Epithelial cell of prostate (primary cell): ENCODE results near the gene HILPDA.
"Not testable (repeated sequence)": the region's sequence is repeated elsewhere in the genome, so short reads cannot be mapped to it uniquely, and the experiment has no call there.

Source experiments
- DNase-seq: peaks from one replicate; pipeline ENCODE4 v3.0.0-alpha.2; 2011; ENCODE audit warnings: low read depth, low spot score
- H3K27ac ChIP-seq: fragments of 450-650 bp; 2 replicates; pipeline ENCODE4 v1.5.1; 2017; ENCODE audit warnings: mild to moderate bottlenecking

The HILPDA gene

GRCh38 chr7:128430207-128430606 is 25.5 kb upstream of the HILPDA start:
- H3K27ac ChIP-seq: no peak overlapping the region
- DNase-seq: no peak

- no peak for DNase-seq
These were observed 24.5 kb upstream of the HILPDA start for GRCh38 chr7:128431221-128431620.

GRCh38 chr7:128431754-128432153 is 23.9 kb upstream of the HILPDA start:
- H3K27ac ChIP-seq: peak overlapping the region; percentile 17
- no peak for DNase-seq

More at GRCh38 chr7:128431221-128431620, 24.5 kb upstream of the HILPDA start:
- peak overlapping the region; percentile 17 for H3K27ac ChIP-seq

GRCh38 chr7:128434413-128435326 is 21.0 kb upstream of the HILPDA start:
- no peak for DNase-seq
- H3K27ac ChIP-seq: no peak overlapping the region

GRCh38 chr7:128435327-128435686 is 20.4 kb upstream of the HILPDA start:
- H3K27ac ChIP-seq: no peak overlapping the region
- DNase-seq: no peak

GRCh38 chr7:128437426-128438332 is 18.0 kb upstream of the HILPDA start:
- H3K27ac ChIP-seq: no peak overlapping the region
- DNase-seq: no peak

GRCh38 chr7:128442356-128442755 is 13.3 kb upstream of the HILPDA start:
- no peak for DNase-seq
- H3K27ac ChIP-seq: no peak overlapping the region

- H3K27ac ChIP-seq: peak overlapping the region; percentile 37
- DNase-seq: no peak
These were observed 11.7 kb upstream of the HILPDA start for GRCh38 chr7:128443831-128444600.

GRCh38 chr7:128446306-128446705 is 9.4 kb upstream of the HILPDA start:
- no peak overlapping the region for H3K27ac ChIP-seq
- no peak for DNase-seq

- no peak overlapping the region for H3K27ac ChIP-seq
- no peak for DNase-seq
These were observed 7.6 kb upstream of the HILPDA start for GRCh38 chr7:128447941-128448564.

- no peak for DNase-seq
- no peak overlapping the region for H3K27ac ChIP-seq
These were observed 6.9 kb upstream of the HILPDA start for GRCh38 chr7:128448751-128449302.

- H3K27ac ChIP-seq: no peak overlapping the region
- no peak for DNase-seq
These were observed 5.3 kb upstream of the HILPDA start for GRCh38 chr7:128450409-128450808.

GRCh38 chr7:128450913-128451312 is 4.8 kb upstream of the HILPDA start:
- H3K27ac ChIP-seq: no peak overlapping the region
- no peak for DNase-seq

- no peak for DNase-seq
- H3K27ac ChIP-seq: no peak overlapping the region
These were observed 3.1 kb upstream of the HILPDA start for GRCh38 chr7:128452552-128452951.

- DNase-seq: no peak
- no peak overlapping the region for H3K27ac ChIP-seq
These were observed 1.6 kb upstream of the HILPDA start for GRCh38 chr7:128453836-128454804.

GRCh38 chr7:128454808-128455542 is 703 bp upstream of the HILPDA start:
- peak overlapping the region; percentile 48 for H3K27ac ChIP-seq
- no peak for DNase-seq

GRCh38 chr7:128456255-128456725 is 612 bp downstream of the HILPDA start:
- no peak for DNase-seq
- H3K27ac ChIP-seq: peak overlapping the region; percentile 48

GRCh38 chr7:128457385-128457784 is 1.7 kb downstream of the HILPDA start:
- H3K27ac ChIP-seq: not testable (repeated sequence)
- DNase-seq: peak; percentile 60
